ENCODE results near the gene DNAJB8.

Gene DNAJB8

DNA sequence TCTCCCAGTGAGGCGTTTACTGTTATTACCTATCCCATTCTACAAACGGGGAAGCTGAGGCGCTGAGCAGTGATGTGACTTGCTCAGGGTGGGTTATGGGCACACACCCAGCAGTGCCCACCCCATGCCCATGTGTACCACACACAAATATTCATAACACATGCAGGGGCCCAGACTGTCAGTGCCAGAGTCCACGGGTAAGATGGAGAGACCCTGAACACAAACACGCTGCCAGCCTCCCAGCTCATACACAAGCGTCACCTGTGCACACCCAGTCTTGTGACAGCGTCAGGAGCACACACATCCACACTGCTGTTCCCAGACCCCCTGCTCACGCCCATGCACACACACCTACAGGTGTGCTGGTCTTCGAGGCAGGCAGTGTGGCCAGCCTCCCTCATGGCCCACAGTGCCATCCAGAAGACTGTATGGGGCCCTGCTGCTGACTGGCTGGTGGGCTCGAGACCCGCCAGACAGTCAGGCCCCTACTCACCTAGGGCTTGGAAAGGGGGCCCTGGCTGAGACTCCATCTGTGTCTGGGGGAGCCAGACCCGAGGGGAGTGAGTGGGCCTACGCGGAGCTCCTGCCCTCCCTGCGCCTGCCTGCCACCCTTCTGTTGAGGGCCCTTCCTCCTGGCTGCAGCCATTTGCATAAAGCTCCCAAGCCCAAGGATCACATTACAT, 39.4 kb downstream of the DNAJB8 start:
- no peak for DNase-seq (ENCODE audit: low read depth in 2 of 2)

DNA sequence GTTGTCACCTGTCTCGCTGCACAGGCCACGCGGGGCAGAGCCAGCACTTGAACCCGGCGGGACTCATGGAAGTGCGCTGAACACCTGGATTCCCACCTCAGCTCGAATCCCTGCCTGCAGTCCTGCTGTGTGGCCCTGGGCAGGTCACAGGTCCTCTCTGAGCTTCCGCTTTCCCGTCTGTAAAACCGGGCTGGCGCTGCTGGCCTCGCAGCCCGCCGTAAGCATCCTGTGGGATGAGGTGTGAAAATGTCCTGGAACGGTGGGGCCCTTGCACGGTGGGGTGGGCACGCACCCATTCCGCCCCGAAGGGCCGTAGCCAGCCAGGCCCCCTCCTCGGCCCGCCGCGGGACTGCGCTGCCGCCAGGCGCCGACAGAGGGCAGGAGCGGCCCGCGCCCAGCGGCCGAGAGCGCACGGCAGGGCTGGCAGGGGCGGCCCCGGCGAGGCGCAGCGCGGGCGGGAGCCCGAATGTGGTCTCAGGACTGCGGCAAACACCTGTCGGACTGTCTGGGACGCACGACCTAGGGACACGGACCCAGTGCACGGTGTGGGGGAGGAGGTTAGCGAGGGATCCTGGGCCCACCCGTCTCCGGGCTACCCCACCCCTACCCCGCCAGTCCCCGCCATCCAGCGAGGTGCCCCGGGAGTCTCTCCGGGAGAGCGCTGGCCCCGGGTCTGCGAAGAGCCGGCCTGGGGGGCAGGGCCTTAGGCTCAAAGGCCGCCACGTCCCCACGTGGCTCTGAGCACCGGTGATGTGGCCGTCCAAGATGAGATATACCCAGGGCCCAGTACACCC, 40.4 kb downstream of the DNAJB8 start:
- DNase-seq (ENCODE audit: low read depth in 2 of 2) = peak in 1 of 2 donors; percentile 31

DNA sequence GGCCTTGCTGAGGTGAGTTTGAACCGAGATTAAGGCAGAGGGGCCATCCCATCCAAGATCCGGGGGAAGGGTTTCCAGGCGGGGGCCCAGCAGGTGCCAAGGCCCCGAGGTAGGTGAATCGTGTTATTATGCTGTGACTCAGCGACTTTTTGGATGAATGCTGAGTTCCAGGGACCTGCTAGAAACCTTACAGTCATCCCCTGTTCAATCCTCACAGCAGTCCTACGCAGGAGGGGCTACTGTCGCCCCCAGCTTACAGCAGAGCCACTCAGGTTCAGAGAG, 40.9 kb downstream of the DNAJB8 start:
- DNase-seq (ENCODE audit: low read depth in 2 of 2) = no peak

DNA sequence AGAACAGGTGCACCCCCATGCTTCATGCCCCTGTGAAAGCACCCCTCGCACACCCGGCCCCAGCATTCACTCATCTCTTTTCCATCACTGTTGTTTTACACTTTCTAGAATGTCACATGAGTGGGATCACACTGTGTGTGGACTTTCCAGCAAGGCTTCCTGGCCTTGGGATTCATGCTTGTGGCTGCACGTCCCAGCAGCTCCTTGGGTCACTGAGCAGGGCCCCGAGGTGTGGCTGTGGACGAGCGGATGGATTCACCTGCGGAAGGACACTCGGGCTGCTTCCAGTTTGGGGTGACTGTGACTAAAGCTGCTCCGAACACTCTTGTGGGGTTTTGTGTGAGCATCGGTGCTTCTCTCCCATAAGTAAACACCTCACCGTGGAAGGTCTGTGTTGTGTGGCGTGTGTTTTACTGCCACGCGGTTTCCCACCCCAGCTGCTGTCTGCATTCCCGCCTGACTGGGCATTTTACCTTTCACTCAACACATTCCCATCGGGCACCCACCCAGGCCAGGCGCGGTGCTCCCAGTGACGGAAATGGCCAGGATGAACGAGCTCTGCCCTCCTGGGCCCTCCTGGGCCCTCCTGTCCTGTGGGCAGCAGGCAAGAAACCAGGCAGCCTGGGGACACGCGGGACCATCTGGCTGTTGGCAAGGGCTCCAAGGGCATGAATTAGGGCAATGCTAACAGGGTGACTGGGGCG, 41.4 kb downstream of the DNAJB8 start:
- no peak for DNase-seq (ENCODE audit: low read depth in 2 of 2)

DNA sequence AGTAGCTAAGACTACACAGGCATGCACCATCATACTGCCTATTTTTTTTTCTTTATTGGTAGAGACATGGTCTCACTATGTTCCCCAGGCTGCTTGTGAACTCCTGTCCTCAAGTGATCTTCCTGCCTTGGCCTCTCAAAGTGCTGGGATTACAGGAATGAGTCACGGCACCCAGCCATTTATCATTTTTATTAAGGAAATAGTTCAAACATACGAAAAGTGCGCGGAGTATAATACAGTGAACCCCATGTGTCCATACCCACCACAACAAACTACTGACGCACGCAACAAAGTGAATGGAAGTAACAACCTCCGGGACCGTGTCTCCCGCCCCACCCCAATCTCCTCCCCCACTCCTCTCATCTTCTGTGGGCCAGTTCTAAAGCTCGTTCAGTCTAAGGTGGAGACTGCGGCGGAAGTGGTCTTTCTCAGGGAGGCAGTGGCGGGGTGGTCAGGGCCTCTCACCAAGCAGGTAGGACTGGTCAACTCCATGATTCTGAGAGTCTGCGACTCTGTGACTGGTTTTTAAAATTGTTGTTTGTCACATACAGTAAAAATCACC, 42.1 kb downstream of the DNAJB8 start:
- DNase-seq (ENCODE audit: low read depth in 2 of 2) = no peak

DNA sequence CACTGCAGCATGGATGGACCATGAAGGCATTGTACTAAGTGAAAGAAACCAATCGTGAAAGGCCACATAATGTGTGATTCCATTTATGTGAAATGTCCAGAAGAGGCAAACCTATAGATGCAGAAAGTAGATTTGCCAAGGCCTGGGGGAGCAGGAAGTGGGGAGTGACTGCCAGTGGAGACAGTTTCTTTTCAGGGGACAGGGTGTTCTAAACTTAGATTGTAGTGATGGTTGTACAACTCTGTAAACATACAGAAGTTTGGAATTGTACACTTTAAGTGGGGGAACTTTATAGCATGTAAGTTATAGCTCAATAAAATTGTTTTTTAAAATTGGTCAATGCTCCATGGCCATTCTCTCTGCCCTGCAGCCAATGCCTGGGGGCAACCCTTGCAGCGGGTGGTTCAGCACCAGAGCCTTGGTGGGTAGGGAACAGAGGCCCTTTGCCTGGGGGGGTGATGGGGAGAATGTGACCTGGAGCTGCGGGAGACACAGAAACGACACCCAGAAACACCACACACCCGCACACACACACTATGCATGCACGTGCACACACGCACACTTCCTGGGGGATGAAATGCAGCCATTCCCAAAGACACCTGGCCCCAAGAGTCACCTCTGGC, 43.1 kb downstream of the DNAJB8 start:
- no peak for DNase-seq (ENCODE audit: low read depth in 2 of 2)

DNA sequence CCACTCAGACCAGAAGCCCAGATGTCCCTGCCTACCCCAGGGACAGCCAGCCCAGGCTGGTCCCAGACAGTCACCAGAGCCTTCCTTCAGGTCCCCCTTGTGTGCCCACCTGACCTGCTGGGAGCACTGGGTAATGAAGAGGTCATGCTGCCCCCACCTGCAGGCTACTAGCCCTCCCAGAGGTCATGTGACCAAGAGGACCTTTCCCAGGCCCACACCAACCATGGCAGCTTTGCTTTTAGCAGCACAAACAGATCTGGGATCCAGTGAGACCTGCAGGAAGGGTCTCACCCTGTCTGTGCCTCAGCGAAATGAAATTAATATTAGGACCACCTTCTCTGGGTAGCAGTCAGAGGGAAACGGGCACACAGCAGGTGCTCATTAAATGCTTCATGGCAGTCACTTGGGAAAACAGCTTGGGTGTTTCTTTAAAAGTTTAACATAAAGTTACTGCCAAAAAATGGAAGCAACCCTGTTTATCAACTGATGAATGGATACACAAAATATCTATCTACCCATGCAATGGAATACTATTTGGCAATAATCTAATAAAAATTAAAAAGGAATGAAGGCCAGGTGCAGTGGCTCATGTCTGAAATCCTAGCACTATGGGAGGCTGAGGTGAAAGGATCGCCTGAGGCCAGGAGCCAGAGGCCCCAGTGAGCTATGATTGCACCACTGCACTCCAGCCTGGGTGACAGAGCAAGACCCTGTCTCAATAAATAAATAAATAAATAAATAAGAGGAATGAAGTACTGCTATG, 43.7 kb downstream of the DNAJB8 start:
- DNase-seq (ENCODE audit: low read depth in 2 of 2) = no peak

DNA sequence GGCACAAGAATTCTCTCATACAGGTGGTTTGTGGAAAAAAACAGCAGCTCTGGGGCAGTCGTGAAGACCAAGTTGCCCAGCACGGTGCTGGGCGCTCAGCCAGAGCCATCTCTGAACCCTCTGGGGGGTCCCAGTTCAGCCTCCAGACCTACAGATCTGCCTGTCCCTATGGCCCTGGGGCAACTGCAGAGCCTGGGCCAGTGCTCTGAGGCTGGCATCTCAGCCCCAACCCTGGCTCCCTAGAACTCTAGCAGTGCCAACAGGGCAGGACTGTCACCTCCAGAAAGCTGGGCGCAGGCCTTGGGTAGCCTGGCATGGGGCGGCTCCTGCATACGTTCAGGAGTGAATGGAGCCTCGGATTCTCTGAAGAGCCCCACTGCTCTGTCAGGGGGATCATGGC, 44.7 kb downstream of the DNAJB8 start:
- no peak for DNase-seq (ENCODE audit: low read depth in 2 of 2)

DNA sequence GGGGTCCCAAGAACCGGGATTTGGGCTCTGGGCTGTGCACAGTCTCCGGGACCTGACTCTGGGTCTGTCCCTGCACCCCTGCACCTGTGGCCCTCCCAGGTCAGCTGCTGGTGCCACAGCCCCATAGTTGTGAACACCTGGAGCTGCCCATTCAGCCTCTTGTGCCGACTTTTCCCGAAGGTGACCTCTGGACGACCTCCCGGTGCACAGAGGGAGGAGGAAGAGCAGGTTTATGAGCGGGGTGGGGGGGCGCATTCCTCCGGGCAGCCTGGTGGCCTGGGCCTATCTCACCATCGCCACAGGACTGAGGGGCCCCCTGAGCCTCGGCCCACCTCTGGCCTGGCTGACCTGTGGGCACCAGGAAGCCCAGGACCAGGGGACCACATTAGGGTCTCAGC, 45.3 kb downstream of the DNAJB8 start:
- DNase-seq (ENCODE audit: low read depth in 2 of 2) = no peak

DNA sequence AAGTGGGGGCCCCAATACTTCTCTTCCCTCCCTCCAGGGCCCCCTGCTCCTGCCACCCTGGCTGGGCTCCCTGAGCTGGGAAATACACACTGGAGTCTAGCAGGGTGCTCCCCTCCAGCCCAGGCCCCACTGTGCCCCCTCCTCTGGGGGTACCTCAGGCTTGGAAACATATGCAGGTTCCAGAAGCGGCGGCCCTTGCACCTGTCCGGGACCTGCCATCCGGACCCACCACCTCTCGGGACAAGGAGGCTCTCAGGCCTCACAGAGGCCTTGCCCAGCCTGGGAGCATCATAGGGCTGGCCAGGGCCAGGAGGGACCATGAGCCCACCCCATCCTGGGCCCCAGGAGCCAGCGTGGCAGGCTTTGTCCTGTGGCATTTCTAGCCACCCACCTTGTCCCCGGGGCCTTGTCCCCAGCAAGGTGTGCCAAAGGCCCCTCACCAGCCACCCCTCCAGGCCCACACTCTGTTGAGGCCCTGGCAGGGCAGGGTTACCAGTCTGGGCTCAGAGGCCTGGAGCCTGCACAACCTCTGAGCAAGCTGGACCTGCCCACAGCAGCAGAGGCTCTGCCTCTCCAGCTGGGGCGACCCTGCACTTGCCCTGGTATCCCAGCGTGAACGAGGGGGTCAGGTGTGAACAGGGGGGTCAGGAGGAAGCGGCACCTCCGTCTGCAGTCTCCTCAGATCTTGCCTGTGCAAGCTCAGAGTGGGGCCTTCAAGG, 45.8 kb downstream of the DNAJB8 start:
- DNase-seq (ENCODE audit: low read depth in 2 of 2) = no peak

DNA sequence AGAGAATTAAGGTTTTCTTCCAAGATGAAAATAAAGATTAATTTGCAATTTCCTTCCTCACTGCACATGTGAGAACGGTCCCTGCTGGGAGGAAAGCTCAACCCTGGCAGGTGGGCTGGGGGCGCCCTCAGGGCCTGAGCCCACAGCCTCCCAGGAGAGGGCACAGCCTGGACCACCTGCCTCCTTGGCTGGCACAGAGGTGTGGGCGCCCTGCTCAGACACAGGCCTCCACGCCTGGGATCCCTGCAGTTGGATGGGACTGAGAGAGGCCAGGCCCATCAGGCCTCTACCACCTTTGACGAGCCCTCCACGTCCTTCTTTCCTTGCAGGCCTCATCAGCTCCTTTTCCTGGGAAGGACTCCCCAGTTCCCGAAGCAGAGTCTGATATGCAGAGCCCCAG, 46.4 kb downstream of the DNAJB8 start:
- no peak for DNase-seq (ENCODE audit: low read depth in 2 of 2)

DNA sequence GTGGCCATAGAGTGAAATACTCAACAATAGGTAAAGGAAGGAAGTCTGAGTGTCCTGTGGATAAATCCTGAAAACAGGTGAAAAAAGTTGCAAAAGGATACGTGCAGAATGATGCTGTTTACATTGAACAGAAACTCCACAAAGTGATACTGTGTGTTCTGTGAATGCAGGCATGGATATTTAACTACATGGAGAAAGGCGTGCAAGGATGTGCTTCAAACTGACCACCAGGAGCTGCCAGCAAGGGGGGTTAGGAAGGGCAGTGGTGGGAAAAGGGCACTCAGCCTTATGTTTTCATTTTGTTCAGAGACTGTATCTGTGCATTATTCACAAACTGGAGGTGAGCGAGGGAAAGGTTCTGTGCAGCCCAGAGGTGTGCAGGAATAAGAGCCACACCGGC, 47.4 kb downstream of the DNAJB8 start:
- DNase-seq (ENCODE audit: low read depth in 2 of 2) = no peak

DNA sequence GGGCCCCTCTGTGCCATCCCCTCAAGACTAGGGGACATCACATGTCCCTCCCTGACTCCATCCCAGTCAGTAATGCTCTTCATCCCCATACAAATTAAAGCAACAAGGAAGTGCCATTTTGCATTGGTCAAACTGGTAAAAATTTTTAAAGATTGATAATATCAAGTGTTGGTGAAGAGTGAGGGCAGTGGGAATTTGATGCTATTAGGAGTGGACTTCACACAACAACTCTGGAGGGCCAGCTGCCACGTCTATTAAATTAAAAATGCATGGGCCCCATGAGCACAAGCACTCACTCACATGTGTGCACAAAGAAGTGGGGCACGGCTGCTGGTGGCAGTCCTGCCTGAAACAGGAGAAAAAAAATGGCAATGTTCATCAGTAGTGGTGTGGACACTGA, 47.8 kb downstream of the DNAJB8 start:
- DNase-seq (ENCODE audit: low read depth in 2 of 2) = no peak

DNA sequence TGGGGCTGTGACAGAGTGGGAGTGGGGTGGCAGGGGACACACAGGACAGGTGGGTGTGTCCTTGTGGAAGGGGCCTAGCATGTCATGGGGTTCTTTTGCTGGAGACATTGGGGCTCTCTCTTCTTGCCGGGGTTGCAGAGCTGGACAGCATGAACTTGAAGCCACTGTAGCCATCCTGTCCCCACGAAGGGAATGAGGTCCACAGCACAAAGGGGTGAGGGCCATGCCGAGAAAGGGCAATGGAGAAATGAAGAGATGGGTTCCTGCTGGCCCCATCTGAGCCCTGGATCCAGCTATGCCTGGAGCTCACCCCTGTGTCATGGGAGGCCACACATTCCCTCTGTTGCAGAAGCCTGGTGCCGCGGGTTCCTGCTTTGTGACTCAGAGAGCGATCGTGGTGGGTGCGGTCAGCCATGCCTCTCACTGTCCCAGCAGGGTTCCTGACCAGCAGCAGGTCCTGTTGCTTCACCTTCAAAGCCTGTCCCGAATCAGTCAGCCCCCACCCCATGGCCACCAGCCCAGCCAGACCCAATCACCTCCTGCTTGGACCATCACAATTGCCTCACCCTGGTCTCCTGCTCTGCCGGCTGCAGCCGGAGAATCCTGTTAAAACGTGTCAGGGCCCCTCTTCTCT, 50.0 kb downstream of the DNAJB8 start:
- no peak for DNase-seq (ENCODE audit: low read depth in 2 of 2)

DNA sequence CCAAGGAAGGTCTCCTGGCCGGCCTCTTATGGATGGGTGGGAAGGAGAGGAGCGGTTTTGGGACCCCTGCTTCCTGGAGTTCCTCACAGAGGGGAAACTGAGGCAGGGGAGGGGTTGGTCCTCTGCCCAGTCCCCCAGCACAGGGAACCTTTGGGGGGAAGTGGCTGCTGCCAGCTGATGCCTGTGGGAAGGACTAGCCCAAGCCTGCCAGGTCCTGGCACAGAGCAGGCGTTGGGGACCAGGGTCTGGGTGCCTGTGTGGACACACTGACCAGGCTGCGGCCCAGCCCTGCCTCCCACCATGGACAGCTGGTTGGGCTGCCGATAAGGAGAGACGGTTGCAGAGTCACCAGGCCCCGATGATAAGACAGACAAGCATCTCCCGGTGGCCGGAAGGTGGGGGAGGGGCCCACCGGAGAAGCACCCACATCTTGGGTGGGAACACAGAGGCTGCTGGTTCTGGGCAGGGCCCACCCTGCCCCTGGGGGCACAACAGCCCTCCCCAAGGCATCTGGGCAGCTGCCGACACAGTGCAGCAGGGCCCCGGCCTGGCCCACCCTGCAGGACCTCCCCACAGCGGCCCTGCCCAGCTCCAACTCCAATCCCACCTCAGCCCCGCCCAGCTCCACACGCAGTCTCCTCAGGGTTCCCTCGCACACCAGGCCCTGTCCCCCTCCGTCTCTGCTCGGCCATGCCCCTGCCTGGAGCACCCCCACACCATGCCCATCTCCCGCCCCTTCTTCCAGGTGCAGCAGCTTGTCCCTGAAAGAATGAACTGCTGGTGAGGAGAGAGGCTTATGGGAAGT, 50.7 kb downstream of the DNAJB8 start:
- DNase-seq (ENCODE audit: low read depth in 2 of 2) = no peak

DNA sequence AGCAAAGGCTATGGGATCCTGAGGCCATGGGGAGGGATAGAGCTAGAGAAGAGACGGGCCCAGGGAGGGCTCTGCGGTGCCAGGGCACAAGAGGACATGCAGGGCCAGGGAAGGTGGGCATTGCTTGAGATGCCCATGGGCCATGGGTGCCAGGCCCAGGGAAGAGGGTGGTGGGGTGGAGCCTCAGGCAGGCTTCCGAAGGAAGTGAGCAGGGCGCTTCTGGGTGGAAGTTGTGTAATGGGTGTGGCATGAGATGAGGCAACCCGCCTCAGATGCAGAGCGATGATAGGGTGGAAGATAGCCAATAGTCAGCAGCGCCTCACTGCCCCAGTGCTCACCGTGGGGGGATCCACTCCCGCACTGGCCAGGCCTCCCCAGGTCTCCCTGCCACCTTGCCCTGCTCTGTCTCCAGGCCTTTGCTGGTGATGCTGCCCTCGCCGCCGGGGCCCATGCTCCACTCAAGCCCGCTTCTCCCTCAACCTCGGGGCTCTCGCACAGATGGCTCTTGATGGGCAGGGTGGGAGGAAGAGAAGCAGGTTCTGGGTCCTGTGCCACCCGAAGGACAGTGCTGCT, 51.4 kb downstream of the DNAJB8 start:
- DNase-seq (ENCODE audit: low read depth in 2 of 2) = no peak

DNA sequence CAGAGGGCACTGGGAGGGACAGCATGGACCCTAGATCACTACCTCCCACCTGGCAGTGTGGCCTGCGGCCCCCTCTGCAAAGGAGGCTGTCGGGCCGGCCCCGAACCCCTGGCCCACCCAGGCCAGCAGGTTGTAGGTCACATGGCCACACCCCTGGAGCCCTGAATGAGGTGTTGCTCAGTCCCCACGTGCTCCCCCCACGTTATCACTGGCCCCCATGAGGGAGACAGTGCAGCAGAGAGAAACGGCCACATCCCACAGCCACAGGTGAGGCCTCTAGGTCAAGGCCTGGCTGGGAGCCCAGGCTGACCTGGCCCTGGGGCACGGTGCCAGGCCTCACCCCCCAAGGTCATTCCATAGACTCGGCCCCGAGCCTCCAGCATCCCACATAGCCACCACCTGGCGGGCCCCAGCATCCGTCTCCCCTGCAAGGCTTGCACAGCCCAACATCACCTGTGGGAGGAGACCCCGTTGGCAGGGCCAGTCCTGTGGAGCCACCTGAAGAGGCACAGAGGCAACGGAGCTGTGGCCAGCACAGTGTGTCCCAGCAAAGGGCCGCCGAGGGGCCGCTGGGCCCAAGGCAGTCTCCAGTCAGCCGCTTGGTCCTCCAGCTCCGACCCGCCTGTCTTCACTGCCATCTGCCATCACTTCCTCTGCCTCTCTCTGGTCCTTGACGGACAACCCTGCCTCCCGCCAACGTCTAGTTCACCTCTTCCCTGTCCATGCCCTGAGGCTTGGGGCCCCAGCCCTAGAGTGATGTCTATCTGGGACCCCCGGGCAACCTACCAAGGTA, 53.1 kb downstream of the DNAJB8 start:
- no peak for DNase-seq (ENCODE audit: low read depth in 2 of 2)

DNA sequence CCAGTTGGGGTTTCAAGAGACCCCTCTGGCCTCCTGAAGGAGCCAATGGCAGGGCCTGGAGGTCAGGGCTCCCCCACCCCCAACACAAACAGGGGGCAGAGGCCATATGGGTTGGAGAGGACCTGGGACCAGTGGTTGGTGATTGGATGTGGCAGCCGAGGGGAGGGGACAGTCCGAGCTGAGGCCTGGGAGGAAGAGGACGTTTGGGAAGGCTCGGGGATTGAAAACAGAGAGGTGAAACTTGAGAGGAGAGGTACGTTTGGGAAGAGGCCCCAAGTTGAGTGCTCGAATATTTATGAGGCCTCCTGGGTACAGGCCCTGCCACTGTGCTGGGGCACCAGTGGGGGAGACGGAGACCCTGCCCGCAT, 53.7 kb downstream of the DNAJB8 start:
- DNase-seq (ENCODE audit: low read depth in 2 of 2) = no peak

Measured in stimulated activated CD4-positive, alpha-beta T cell treated with anti-CD3 and anti-CD28 coated beads, Interleukin-15, amount 100 ng/mL, for 48 hours (primary cell).